ENCODE data around the gene RBFOX2. TPM values are rescaled to one million over a fixed set of nuclear protein-coding genes. Genes with fewer than 3 reads are reported as not detected.

Gene RBFOX2
- total and polyA plus RNA-seq, 2 of the 13 experiments (the other 11 are each of a cell fraction or from before 2014, with no cell fraction given): 37.3 to 40.4 TPM

- Histone ChIP-seq H3K27me3 (ENCODE audit: control insufficient read depth in 1 of 2, insufficient read depth in 2 of 2, low read length in 2 of 2) (no peaks in the 10 kb centered on the region), H4K20me1 (ENCODE audit: insufficient read depth, low read length) (no peaks in the 10 kb centered on the region), H2AFZ (ENCODE audit: low read length) (no peak overlapping the region), H3K4me3 (replicated peaks in 1 of 3; ENCODE audit: insufficient read depth in 1 of 3, low read depth in 2 of 3, low read length in 3 of 3) (no peak overlapping the region), H3K9ac (ENCODE audit: insufficient read depth, low read depth, low read length) (no peak overlapping the region), H3K36me3 (replicated peaks in 1 of 2; ENCODE audit: control insufficient read depth in 1 of 2, insufficient read depth in 2 of 2, low read length in 2 of 2) (no peaks in the 10 kb centered on the region), H3K9me3 (ENCODE audit: low read length) (no peaks in the 10 kb centered on the region), H3K79me2 (ENCODE audit: insufficient read depth, low read length) (no peaks in the 10 kb centered on the region), H3K27ac (ENCODE audit: extremely low read length, insufficient read depth, low read length) (no peak overlapping the region), H3K4me1 (ENCODE audit: insufficient read depth, low read length) (peaks cover 15% of the 10 kb centered on the region), H3K4me2 (ENCODE audit: low read depth, low read length) (no peak overlapping the region)
- ATAC-seq (no peak), FAIRE-seq (no peak), DNase-seq (ENCODE audit: low spot score) (no peak)
- BruUV-seq (replicated peaks): no TSS peak
- CTCF ChIA-PET (ENCODE audit: low intra/inter-chr PET ratio, low total read pairs): interaction anchor here (2.0 to 3.0 kb wide), 3 partner anchors 57 to 440 kb away, joined by 7 to 32 read pairs (median 16); no protein-coding TSS in a partner anchor
- in situ Hi-C loops (cut with HindIII; ENCODE audit: extremely low pct_ligation_motif_present, low pct_unique_long_range_greater_than_20kb): loop anchor here (5.0 kb wide), 1 partner anchor 135 kb away; no protein-coding TSS in a partner anchor
- POLR2A ChIA-PET: no interaction called here
- intact Hi-C loops (cut with micrococcal nuclease; ENCODE audit: unreplicated experiment): loop anchor here (2.0 to 5.0 kb wide), 2 partner anchors 35 to 58 kb away; no protein-coding TSS in a partner anchor
- no peak for TF ChIP-seq KDM2A (CRISPR knock-in tag; IDR thresholded peaks at IDR 0.05; ENCODE audit: borderline replicate concordance, low read depth)
- no peak for TF ChIP-seq PRMT3 (CRISPR knock-in tag; IDR thresholded peaks at IDR 0.05; ENCODE audit: borderline replicate concordance, low read depth)
- no peak for TF ChIP-seq HNRNPUL1 (IDR thresholded peaks at IDR 0.05; ENCODE audit: low read depth, low read length)
- no peak for TF ChIP-seq SNAPC4 (CRISPR knock-in tag; IDR thresholded peaks at IDR 0.05)
- no peak for TF ChIP-seq ZNF556 (CRISPR knock-in tag; IDR thresholded peaks at IDR 0.05; ENCODE audit: borderline replicate concordance)
- TF ChIP-seq MED1 (CRISPR knock-in tag; IDR thresholded peaks at IDR 0.05): no peak
- no peak for TF ChIP-seq SKI (IDR thresholded peaks at IDR 0.05; ENCODE audit: partially characterized antibody)
- TF ChIP-seq RNF219 (CRISPR knock-in tag; IDR thresholded peaks at IDR 0.05): no peak
- TF ChIP-seq ZNF276 (CRISPR knock-in tag; IDR thresholded peaks at IDR 0.05; ENCODE audit: low read depth): no peak
- TF ChIP-seq HDAC6 (IDR thresholded peaks at IDR 0.05; ENCODE audit: low read depth, low read length): no peak
- TF ChIP-seq PHF20 (CRISPR knock-in tag; IDR thresholded peaks at IDR 0.05): no peak
- no peak for TF ChIP-seq MLXIP (CRISPR knock-in tag; IDR thresholded peaks at IDR 0.05; ENCODE audit: borderline replicate concordance)
- no peak for TF ChIP-seq ZNF317 (CRISPR knock-in tag; IDR thresholded peaks at IDR 0.05)
Observed at GRCh38 chr22:36067235-36067558, 38.6 kb upstream of the RBFOX2 start.
